Panc1 (cell line): ENCODE results near the gene PAXIP1. TPM values are rescaled to one million over a fixed set of nuclear protein-coding genes. Genes with fewer than 3 reads are reported as not detected.

Experiments used
- ATAC-seq: fragments of 200-7000 bp; cut with Tn5 transposase; 2 replicates; pipeline ENCODE4 v1.9.1; 2020; ENCODE audit warnings: mild to moderate bottlenecking, moderate library complexity
- BruUV-seq: library from RNA; stranded (reverse); fragments of 400-500 nt; replicated peaks from 2 replicates; lab custom pipeline; 2021; lab: Mats Ljungman, UMichigan
- CTCF ChIA-PET: fragments of 300-600 bp; sonication (Branson Sonifier 250); formaldehyde crosslinking; loops from one replicate; lab custom pipeline; 2022; ENCODE audit warnings: antibody characterized with exemption; lab: Charles Lee
- POLR2A ChIA-PET: fragments of 300-600 bp; sonication (Branson Sonifier 250); formaldehyde crosslinking; loops from one replicate; lab custom pipeline; 2022; ENCODE audit warnings: antibody characterized with exemption; lab: Charles Lee
- DNase-seq: peaks from one replicate; pipeline ENCODE4 v3.0.0-alpha.2; 2010; ENCODE audit warnings: low read depth, low spot score
- H3K27ac ChIP-seq: 2 replicates; pipeline ENCODE4 v1.5.1; 2011; ENCODE audit warnings: mild to moderate bottlenecking, low read length, inconsistent platforms
- H3K27me3 ChIP-seq: fragments of 200-500 bp; sonication (Bioruptor generic); 2 replicates; pipeline ENCODE4 v1.6.0; 2014; ENCODE audit warnings: low read length, inconsistent platforms; ENCODE audit not compliant: control insufficient read depth, insufficient read depth
- H3K36me3 ChIP-seq: fragments of 200-500 bp; sonication (Bioruptor generic); 2 replicates; pipeline ENCODE4 v1.5.1; 2014; ENCODE audit warnings: inconsistent platforms, mild to moderate bottlenecking, low read length, moderate library complexity; ENCODE audit not compliant: control insufficient read depth, insufficient read depth
- H3K4me1 ChIP-seq: 2 replicates; pipeline ENCODE4 v1.5.1; 2011; ENCODE audit warnings: inconsistent platforms, mild to moderate bottlenecking, low read length, moderate library complexity; ENCODE audit not compliant: control insufficient read depth, insufficient read depth
- H3K4me3 ChIP-seq, 2 experiments: 2 replicates each; pipeline ENCODE4 v1.5.1; 2011 to 2012; ENCODE audit warnings: low read depth in 2 of 2, low read length in 2 of 2, mild to moderate bottlenecking in 2 of 2, inconsistent platforms in 1 of 2, moderate library complexity in 1 of 2
- H3K9me3 ChIP-seq: fragments of 200-500 bp; sonication (Bioruptor generic); 2 replicates; pipeline ENCODE4 v1.5.1; 2014; ENCODE audit warnings: low read depth, mild to moderate bottlenecking, inconsistent platforms, low read length, moderate library complexity; ENCODE audit not compliant: control insufficient read depth, insufficient read depth
- CTCF ChIP-seq: fragments of 450-650 bp; IDR thresholded peaks from 2 replicates; pipeline ENCODE4 v1.5.1; 2017; ENCODE audit warnings: mild to moderate bottlenecking
- POLR2AphosphoS5 ChIP-seq: IDR thresholded peaks from 2 replicates; pipeline ENCODE4 v1.6.1; 2012; ENCODE audit warnings: mild to moderate bottlenecking, low read depth, low read length, moderate library complexity
- SIN3A ChIP-seq: IDR thresholded peaks from 2 replicates; pipeline ENCODE4 v1.6.1; 2012; ENCODE audit warnings: low read depth, mild to moderate bottlenecking, low read length, moderate library complexity, borderline replicate concordance; ENCODE audit not compliant: insufficient read depth
- TCF7L2 ChIP-seq: IDR thresholded peaks from 2 replicates; pipeline ENCODE4 v1.6.1; 2011; ENCODE audit warnings: mild to moderate bottlenecking, low read depth, low read length, inconsistent platforms
- in situ Hi-C: cut with HindIII; loops from 2 replicates; pipeline ENCODE4 v1.10.0; 2016; ENCODE audit warnings: low sequenced_read_pairs, low pct_unique_long_range_greater_than_20kb
- intact Hi-C: fragments of 100-400 bp; cut with micrococcal nuclease; formaldehyde crosslinking; loops from one replicate; pipeline ENCODE4 v1.10.0; 2022; ENCODE audit not compliant: unreplicated experiment
- total RNA-seq: library from RNA; stranded (reverse); gene quantifications from one replicate; pipeline ENCODE4 v1.2.1, GENCODE V29; 2021; ENCODE audit not compliant: unreplicated experiment
- TF ChIP-seq, protein P1 (sequence below), 2 experiments: IDR thresholded peaks; 2 replicates each; pipeline ENCODE4 v1.6.1; 2011 to 2012; ENCODE audit warnings: low read depth in 2 of 2, control low read depth in 1 of 2, low read length in 1 of 2, mild to moderate bottlenecking in 1 of 2, moderate library complexity in 1 of 2; ENCODE audit not compliant: insufficient read depth in 1 of 2

The PAXIP1 gene
- total RNA-seq, 1 experiment from 2014 or later = 27.3 TPM

DNA sequence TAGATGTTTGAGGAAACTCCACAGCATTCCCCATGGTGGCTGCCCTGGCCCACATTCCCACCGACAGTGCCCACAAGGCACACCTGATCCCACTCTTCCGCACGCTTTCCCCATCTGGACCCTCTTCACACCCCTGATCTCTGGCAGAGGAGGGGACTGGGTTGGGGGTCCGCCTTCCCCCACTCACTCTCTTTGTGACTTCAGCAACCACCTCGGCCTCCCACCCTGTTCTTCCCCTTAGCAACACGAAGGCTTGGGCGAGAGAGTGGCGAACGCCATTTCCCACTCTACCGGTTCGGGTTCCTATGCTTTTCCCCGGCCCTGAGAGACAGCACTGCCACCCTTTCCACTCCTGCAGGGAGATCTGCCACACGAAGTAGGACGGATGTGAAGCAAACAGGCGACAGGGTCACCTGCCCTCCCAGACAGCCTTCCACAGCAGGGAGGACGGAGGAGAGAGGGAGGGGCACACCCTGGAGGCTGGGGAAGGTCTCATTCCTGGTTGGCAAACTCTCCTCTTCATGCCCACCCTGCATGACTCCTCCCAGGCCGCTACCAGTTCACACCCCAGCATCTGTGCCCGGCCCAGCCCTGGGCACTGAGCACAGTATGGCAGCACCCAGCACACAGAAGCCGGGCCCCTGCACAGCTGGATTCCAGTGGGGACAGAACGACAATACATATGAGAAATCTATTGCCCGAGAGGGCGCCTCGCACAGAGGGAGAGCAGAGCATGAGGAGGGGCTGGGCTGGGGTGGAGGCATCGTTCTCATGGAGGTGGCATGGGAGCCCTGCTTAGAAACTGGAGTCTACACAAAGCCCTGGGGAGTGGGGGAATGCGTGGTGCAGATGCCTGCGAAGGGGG is 93.5 kb downstream of the PAXIP1 start:
- intact Hi-C loops = no loop called here
- in situ Hi-C loops = no loop called here
- no TSS peak for BruUV-seq
- no peak overlapping the region for H3K27ac ChIP-seq
- no peak for ATAC-seq
- ChIA-PET POLR2A (no interaction called here), CTCF (no interaction called here)
- no peak overlapping the region for H3K4me3 ChIP-seq
- TF ChIP-seq CTCF = no peak
- DNase-seq = no peak
- H3K9me3 ChIP-seq = no peaks in the 10 kb centered on the region
- no peaks in the 10 kb centered on the region for H3K27me3 ChIP-seq
- no peaks in the 10 kb centered on the region for H3K36me3 ChIP-seq
- no peaks in the 10 kb centered on the region; the same call in 1 of the 2 replicates for H3K4me1 ChIP-seq

DNA sequence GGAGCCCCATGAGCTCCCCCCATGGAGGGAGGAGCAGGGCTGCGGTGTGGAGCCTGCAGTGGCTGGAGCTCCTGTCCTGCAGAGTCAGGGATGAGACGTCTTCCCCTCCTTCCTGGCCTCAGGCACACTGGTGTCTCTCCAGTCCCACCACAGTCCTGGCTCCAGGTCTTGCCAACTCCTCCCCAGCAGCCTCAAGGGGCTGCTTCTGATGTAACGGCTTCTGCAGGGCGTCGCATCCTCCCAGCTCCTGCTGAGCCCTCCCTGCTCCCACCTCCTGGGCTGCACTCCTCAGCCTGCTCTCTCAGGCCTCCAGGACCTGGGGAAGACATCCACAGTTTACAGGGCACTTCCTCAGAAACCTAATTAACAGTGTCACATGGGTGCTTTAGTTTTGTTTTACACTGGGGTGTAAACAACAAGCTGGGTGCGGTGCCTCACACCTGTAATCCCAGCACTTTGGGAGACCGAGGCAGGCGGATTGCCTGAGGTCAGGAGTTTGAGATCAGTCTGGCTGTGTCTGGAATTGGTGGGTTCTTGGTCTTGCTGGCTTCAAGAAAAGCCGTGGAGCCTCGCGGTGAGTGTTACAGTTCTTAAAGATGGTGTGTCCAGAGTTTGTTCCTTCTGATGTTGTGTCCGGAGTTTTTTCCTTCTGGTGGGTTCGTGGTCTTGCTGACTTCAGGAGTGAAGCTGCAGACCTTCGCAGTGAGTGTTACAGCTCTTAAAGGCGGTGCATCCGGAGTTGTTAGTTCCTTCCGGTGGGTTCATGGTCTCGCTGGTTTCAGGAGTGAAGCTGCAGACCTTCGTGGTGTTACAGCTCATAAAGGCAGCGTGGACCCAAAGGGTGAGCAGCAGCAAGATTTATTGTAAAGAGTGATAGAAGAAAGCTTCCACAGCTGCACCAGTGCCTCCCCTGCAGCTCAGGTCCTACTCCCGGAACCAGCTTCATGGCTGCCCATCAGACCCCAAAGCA is 95.0 kb downstream of the PAXIP1 start:
- intact Hi-C loops = no loop called here
- in situ Hi-C loops = no loop called here
- TF ChIP-seq, protein P1, sequence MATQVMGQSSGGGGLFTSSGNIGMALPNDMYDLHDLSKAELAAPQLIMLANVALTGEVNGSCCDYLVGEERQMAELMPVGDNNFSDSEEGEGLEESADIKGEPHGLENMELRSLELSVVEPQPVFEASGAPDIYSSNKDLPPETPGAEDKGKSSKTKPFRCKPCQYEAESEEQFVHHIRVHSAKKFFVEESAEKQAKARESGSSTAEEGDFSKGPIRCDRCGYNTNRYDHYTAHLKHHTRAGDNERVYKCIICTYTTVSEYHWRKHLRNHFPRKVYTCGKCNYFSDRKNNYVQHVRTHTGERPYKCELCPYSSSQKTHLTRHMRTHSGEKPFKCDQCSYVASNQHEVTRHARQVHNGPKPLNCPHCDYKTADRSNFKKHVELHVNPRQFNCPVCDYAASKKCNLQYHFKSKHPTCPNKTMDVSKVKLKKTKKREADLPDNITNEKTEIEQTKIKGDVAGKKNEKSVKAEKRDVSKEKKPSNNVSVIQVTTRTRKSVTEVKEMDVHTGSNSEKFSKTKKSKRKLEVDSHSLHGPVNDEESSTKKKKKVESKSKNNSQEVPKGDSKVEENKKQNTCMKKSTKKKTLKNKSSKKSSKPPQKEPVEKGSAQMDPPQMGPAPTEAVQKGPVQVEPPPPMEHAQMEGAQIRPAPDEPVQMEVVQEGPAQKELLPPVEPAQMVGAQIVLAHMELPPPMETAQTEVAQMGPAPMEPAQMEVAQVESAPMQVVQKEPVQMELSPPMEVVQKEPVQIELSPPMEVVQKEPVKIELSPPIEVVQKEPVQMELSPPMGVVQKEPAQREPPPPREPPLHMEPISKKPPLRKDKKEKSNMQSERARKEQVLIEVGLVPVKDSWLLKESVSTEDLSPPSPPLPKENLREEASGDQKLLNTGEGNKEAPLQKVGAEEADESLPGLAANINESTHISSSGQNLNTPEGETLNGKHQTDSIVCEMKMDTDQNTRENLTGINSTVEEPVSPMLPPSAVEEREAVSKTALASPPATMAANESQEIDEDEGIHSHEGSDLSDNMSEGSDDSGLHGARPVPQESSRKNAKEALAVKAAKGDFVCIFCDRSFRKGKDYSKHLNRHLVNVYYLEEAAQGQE (IDR thresholded peaks at IDR 0.05; ENCODE audit: insufficient read depth in 1 of 2, low read depth in 2 of 2, low read length in 1 of 2) = no peak
- TF ChIP-seq TCF7L2 = no peak
- no peak for TF ChIP-seq SIN3A
- TF ChIP-seq POLR2AphosphoS5 = no peak
- no peak for TF ChIP-seq CTCF
- BruUV-seq = no TSS peak
- ATAC-seq = no peak
- Histone ChIP-seq H3K4me1 (no peaks in the 10 kb centered on the region), H3K27me3 (no peaks in the 10 kb centered on the region), H3K9me3 (no peaks in the 10 kb centered on the region), H3K4me3 (no peak overlapping the region), H3K27ac (no peak overlapping the region), H3K36me3 (no peaks in the 10 kb centered on the region)
- no peak for DNase-seq
- ChIA-PET CTCF (no interaction called here), POLR2A (no interaction called here)
